Erythroblast (primary cell): ENCODE results near the gene KBTBD8.

Source experiments
- GATA1 ChIP-seq: IDR thresholded peaks from 2 replicates; pipeline ENCODE4 v1.6.1; 2011; ENCODE audit warnings: low read depth, mild to moderate bottlenecking, control low read depth, low read length, moderate library complexity
- POLR2A ChIP-seq: IDR thresholded peaks from 2 replicates; pipeline ENCODE4 v1.6.1; 2011; ENCODE audit warnings: mild to moderate bottlenecking, low read length

GRCh38 chr3:67028001-67028784 is 30.1 kb downstream of the KBTBD8 start:
- no peak for TF ChIP-seq POLR2A
- TF ChIP-seq GATA1: no peak
